Ovary (tissue), 9 donors: ENCODE results near the gene HLA-DPA1. TPM values are rescaled to one million over a fixed set of nuclear protein-coding genes. Genes with fewer than 3 reads are reported as not detected.
"Not testable (repeated sequence)": the region's sequence is repeated elsewhere in the genome, so short reads cannot be mapped to it uniquely, and the experiment has no call there.

Source experiments
- DNase-seq, 5 donors: peaks; one replicate each; pipeline ENCODE4 v3.0.0-alpha.2; 2019 to 2020
- H3K27ac ChIP-seq, 2 donors: fragments of 200-600 bp; one replicate each; pipeline versions ENCODE4 v1.5.1 to v1.8.0; 2019 to 2022
- H3K27me3 ChIP-seq: fragments of 200-600 bp; one replicate; pipeline ENCODE4 v1.8.0; 2022
- H3K36me3 ChIP-seq: fragments of 200-600 bp; sonication (generic); one replicate; pipeline ENCODE4 v1.5.1; 2019
- H3K4me1 ChIP-seq: one replicate; pipeline ENCODE4 v1.8.1; 2013; ENCODE audit warnings: mild to moderate bottlenecking, moderate library complexity; ENCODE audit not compliant: insufficient read depth
- H3K4me3 ChIP-seq: fragments of 200-600 bp; sonication (generic); one replicate; pipeline ENCODE4 v1.5.1; 2017
- H3K9me3 ChIP-seq, 2 donors: fragments of 200-600 bp in 1 of 2; sonication (generic) in 1 of 2; one replicate each; pipeline versions ENCODE4 v1.5.1 to v1.8.1; 2013 to 2019; ENCODE audit warnings: mild to moderate bottlenecking in 1 of 2, moderate library complexity in 1 of 2
- CTCF ChIP-seq, 3 donors: fragments of 450-650 bp in 2 of 3; fragments of 200-600 bp in 1 of 3; IDR thresholded peaks; one replicate each; pipeline versions ENCODE4 v1.5.1 to v1.8.0; 2016 to 2022; ENCODE audit warnings: antibody characterized with exemption in 3 of 3, mild to moderate bottlenecking in 1 of 3
- EP300 ChIP-seq: sonication (generic); formaldehyde crosslinking; IDR thresholded peaks from one replicate; pipeline ENCODE4 v1.6.1; 2017; ENCODE audit warnings: antibody characterized with exemption
- POLR2A ChIP-seq: fragments of 450-650 bp; IDR thresholded peaks from one replicate; pipeline ENCODE4 v1.6.1; 2017; ENCODE audit warnings: antibody characterized with exemption, mild to moderate bottlenecking, moderate library complexity
- WGBS, 3 donors: extraction: QIAGEN DNeasy Blood & Tissue Kit in 1 of 3; methylation state at CpG; one replicate each; pipeline versions ENCODE4 v1.1.5 to v1.1.7; 2013 to 2017; 5-methylcytosine and 5-hydroxymethylcytosine counted together
- intact Hi-C, 4 donors: fragments of 100-400 bp; cut with DNase I; formaldehyde crosslinking; loops; one replicate each; pipeline versions ENCODE4 v1.11.0 to v1.15.1; 2022 to 2023
- polyA plus RNA-seq, 2 donors: library from polyadenylated mRNA; stranded (reverse); fragments of 200-250 nt in 1 of 2; fragments of 350-450 nt in 1 of 2; fragmentation: Illumina TruSeq in 1 of 2; extraction: RNeasy Lipid Tissue Mini Kit (QIAGEN cat#74804) in 1 of 2; gene quantifications; one replicate each; pipeline ENCODE4 v1.2.3, GENCODE V29; 2013 to 2014
- total RNA-seq, 7 donors: library from RNA; depleted of rRNA in 2 of 7; stranded (reverse); fragments of >200 nt in 2 of 7; fragmentation: NEBNext Ultra II Directional in 3 of 7; extraction: Animal tissue kit (Norgen Biotek cat#: 25700) in 3 of 7; gene quantifications; one replicate each; pipeline versions ENCODE4 v1.1.0 to v1.2.4, GENCODE V29; 2016 to 2023
- donor health status: DM: no; HTN: no; CAD: no; lungs with moderate emphysema.
- donor health status: DM: no; HTN: no; CAD: no.
- donor health status: Bipolar disorder and iron deficiency.
- donor health status: DM: yes; HTN: yes; CAD: no.
- donor health status: DM: no; HTN: no; CAD: no.
- donor health status: DM: yes; HTN: yes; CAD: no.

HLA-DPA1 gene
- total and polyA plus RNA-seq, 9 donors: 11.8 to 304 (median 46.8) TPM

GRCh38 chr6:33105386-33105785 lies 31.9 kb upstream of the HLA-DPA1 start:
- intact Hi-C loops: no loop called here
- Histone ChIP-seq H3K4me1 (no peaks in the 10 kb centered on the region), H3K9me3 (peaks cover 0 to 3% of the 10 kb centered on the region in 2 donors), H3K36me3 (no peaks in the 10 kb centered on the region), H3K4me3 (no peak overlapping the region), H3K27me3 (no peaks in the 10 kb centered on the region), H3K27ac (no peak overlapping the region)
- no peak for TF ChIP-seq CTCF (IDR thresholded peaks at IDR 0.05)
- TF ChIP-seq POLR2A: no peak
- TF ChIP-seq EP300: no peak
- WGBS, 3 donors: 64 to 89% (median 74%) methylated on average over 3 of the region's 3 CpGs
- no peak for DNase-seq

- DNase-seq: no peak
- Histone ChIP-seq H3K9me3 (peaks cover 0 to 3% of the 10 kb centered on the region in 2 donors), H3K4me3 (no peak overlapping the region), H3K27me3 (no peaks in the 10 kb centered on the region), H3K36me3 (no peaks in the 10 kb centered on the region), H3K27ac (no peak overlapping the region), H3K4me1 (no peaks in the 10 kb centered on the region)
- intact Hi-C loops: no loop called here
- 91 to 94% (median 92%) methylated on average over 1 of the region's 1 CpG for WGBS, 3 donors
- TF ChIP-seq POLR2A (no peak), CTCF (IDR thresholded peaks at IDR 0.05) (no peak), EP300 (no peak)
Measured at GRCh38 chr6:33104887-33105286, 31.4 kb upstream of the HLA-DPA1 start.

GRCh38 chr6:33103776-33104175 lies 30.3 kb upstream of the HLA-DPA1 start:
- 49 to 51% (median 49%) methylated on average over 3 of the region's 3 CpGs for WGBS, 3 donors
- Histone ChIP-seq H3K4me1 (no peaks in the 10 kb centered on the region), H3K4me3 (no peak overlapping the region), H3K27ac (no peak overlapping the region), H3K9me3 (peaks cover 0 to 3% of the 10 kb centered on the region in 2 donors), H3K27me3 (no peaks in the 10 kb centered on the region), H3K36me3 (no peaks in the 10 kb centered on the region)
- TF ChIP-seq CTCF (IDR thresholded peaks at IDR 0.05) (no peak), EP300 (no peak), POLR2A (no peak)
- no peak for DNase-seq
- intact Hi-C loops: no loop called here

GRCh38 chr6:33101121-33101737 lies 27.8 kb upstream of the HLA-DPA1 start:
- H3K27ac ChIP-seq, DNase-seq, H3K27me3 ChIP-seq, H3K9me3 ChIP-seq, H3K4me3 ChIP-seq, H3K36me3 ChIP-seq, intact Hi-C loops, H3K4me1 ChIP-seq: not testable (repeated sequence)
- WGBS, 3 donors: 51 to 70% (median 68%) methylated on average over 5 of the region's 5 CpGs

- H3K36me3 ChIP-seq: no peaks in the 10 kb centered on the region
- no peaks in the 10 kb centered on the region for H3K9me3 ChIP-seq
- H3K27me3 ChIP-seq: no peaks in the 10 kb centered on the region
- TF ChIP-seq CTCF (IDR thresholded peaks at IDR 0.05) (no peak), EP300 (no peak), POLR2A (no peak)
- intact Hi-C loops: loop anchor here in 1 of 4 donors (2.0 kb wide), 1 partner anchor 15 kb away; no protein-coding TSS in a partner anchor
- 82 to 92% (median 90%) methylated on average over 1 of the region's 1 CpG for WGBS, 3 donors
- DNase-seq: no peak
- no peaks in the 10 kb centered on the region for H3K4me1 ChIP-seq
- no peak overlapping the region for H3K4me3 ChIP-seq
- H3K27ac ChIP-seq: no peak overlapping the region
Measured at GRCh38 chr6:33095681-33096080, 22.2 kb upstream of the HLA-DPA1 start.
